NT2/D1 (cell line): ENCODE results near the gene SGF29.
A peak's percentile ranks its signal among the peaks of the same experiment; 100 is the strongest.
"Not testable (repeated sequence)": the region's sequence is repeated elsewhere in the genome, so short reads cannot be mapped to it uniquely, and the experiment has no call there.

Experiments used
- DNase-seq: peaks from one replicate; pipeline ENCODE4 v3.0.0-alpha.2; 2011; ENCODE audit warnings: low read depth, low spot score
- H3K27me3 ChIP-seq: 2 replicates; pipeline ENCODE4 v1.6.0; 2011; ENCODE audit warnings: mild to moderate bottlenecking; ENCODE audit not compliant: insufficient read length, insufficient read depth
- H3K36me3 ChIP-seq: 2 replicates; pipeline ENCODE4 v1.6.1; 2011; ENCODE audit warnings: mild to moderate bottlenecking, low read length, mixed read lengths; ENCODE audit not compliant: insufficient read depth, insufficient read length
- H3K4me1 ChIP-seq: 2 replicates; pipeline ENCODE4 v1.5.1; 2011; ENCODE audit not compliant: insufficient read depth, insufficient read length
- H3K4me3 ChIP-seq: 2 replicates; pipeline ENCODE4 v1.5.1; 2011; ENCODE audit warnings: low read depth; ENCODE audit not compliant: insufficient read length
- H3K9ac ChIP-seq: 2 replicates; pipeline ENCODE4 v1.6.0; 2011; ENCODE audit warnings: low read depth; ENCODE audit not compliant: insufficient read length
- H3K9me3 ChIP-seq: 2 replicates; pipeline ENCODE4 v1.5.1; 2011; ENCODE audit warnings: mild to moderate bottlenecking, low read length; ENCODE audit not compliant: insufficient read depth
- SUZ12 ChIP-seq: IDR thresholded peaks from 2 replicates; pipeline ENCODE4 v1.6.1; 2011; ENCODE audit not compliant: insufficient read length, insufficient read depth; ENCODE audit errors: extremely low read depth
- YY1 ChIP-seq: IDR thresholded peaks from 2 replicates; pipeline ENCODE4 v1.6.1; 2011; ENCODE audit not compliant: insufficient read length, insufficient read depth
- ZNF274 ChIP-seq: IDR thresholded peaks from 2 replicates; pipeline ENCODE4 v1.6.1; 2011; ENCODE audit warnings: mild to moderate bottlenecking, low read depth, low read length

SGF29 gene

GRCh38 chr16:28602529-28602928, 48.8 kb downstream of the SGF29 start:
- H3K9ac ChIP-seq, result no peak overlapping the region
- no peaks in the 10 kb centered on the region for H3K36me3 ChIP-seq
- peaks cover 4% of the 10 kb centered on the region for H3K4me1 ChIP-seq
- no peak overlapping the region for H3K4me3 ChIP-seq
- no peak for TF ChIP-seq SUZ12
- TF ChIP-seq ZNF274, result no peak
- no peak for TF ChIP-seq YY1
- H3K9me3 ChIP-seq, result no peaks in the 10 kb centered on the region
- no peak for DNase-seq
- H3K27me3 ChIP-seq, result no peaks in the 10 kb centered on the region

- TF ChIP-seq YY1, result no peak
- no peak for TF ChIP-seq SUZ12
- TF ChIP-seq ZNF274, result no peak
- H3K4me1 ChIP-seq, result peaks cover 2% of the 10 kb centered on the region
- DNase-seq, result no peak
- H3K36me3 ChIP-seq, result no peaks in the 10 kb centered on the region
- H3K9me3 ChIP-seq, result no peaks in the 10 kb centered on the region
- no peak overlapping the region for H3K9ac ChIP-seq
- H3K27me3 ChIP-seq, result no peaks in the 10 kb centered on the region
- H3K4me3 ChIP-seq, result no peak overlapping the region
Measured at GRCh38 chr16:28603381-28604185, 49.9 kb downstream of the SGF29 start.

DNA sequence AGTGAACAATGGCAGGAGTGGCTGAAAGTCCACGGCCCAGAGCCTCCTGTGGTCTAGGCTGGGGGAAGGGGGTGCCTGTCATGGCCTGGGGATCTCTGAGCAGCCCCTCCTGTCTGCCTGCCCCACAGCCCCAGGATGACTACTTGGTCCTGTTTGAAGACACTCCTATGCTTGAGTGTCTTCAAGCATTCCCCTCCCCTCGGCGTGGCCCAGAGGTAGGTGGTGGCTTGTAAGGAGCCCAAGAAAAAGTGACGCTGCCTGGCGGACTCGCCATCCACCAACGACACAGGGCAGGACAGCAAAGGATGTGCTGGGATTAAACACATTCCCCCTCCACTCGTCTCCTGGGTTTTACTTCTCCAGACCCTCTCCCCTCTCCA, 50.5 kb downstream of the SGF29 start:
- Histone ChIP-seq H3K36me3 (no peaks in the 10 kb centered on the region), H3K9me3 (no peaks in the 10 kb centered on the region), H3K27me3 (no peaks in the 10 kb centered on the region), H3K9ac (no peak overlapping the region), H3K4me1 (peaks cover 5% of the 10 kb centered on the region), H3K4me3 (no peak overlapping the region)
- no peak for DNase-seq
- TF ChIP-seq YY1, result no peak
- no peak for TF ChIP-seq ZNF274
- no peak for TF ChIP-seq SUZ12

DNA sequence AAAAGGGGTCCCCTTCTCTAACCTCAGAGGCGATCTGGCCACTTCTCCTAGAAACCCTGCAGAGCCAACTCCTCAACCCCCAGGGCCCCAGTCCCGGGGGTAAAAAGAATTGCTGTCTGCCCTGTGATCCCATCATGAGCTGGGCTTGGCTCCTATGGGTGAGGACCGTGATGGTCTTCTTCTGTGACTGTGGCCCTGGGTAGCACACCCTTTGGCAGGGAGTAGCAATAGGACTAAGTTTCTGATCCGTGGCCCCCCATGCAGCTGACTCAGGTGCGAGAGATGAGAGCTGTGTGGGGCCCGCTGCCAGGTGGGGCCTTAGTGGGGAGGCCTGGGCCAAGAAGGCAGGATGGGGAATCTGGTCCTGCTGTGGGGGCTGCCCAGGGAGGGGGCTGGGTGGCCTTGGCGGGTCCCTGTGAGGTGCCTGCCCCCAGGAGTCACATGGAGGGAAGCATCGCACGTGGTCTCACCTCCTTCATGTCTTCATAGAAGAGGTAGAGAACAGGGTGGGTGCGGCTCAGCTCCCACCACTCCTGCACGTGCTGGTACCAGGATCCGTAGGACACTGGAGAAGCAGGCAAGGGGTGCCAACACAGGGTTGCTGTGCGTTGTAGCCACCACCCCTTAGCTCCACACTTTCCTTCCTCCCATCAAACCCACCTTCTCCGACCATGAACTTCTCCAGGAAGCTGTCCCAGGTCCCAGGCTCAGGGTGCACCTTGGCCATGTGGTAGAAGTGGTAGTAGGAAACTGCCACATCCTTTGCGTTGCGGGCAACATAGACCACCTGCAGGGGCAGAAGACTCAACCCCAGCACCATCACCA, 52.8 kb downstream of the SGF29 start:
- no peaks in the 10 kb centered on the region for H3K27me3 ChIP-seq
- no peak for DNase-seq
- peaks cover 23% of the 10 kb centered on the region for H3K4me1 ChIP-seq
- H3K9me3 ChIP-seq, result no peaks in the 10 kb centered on the region
- TF ChIP-seq ZNF274 (no peak), SUZ12 (no peak), YY1 (no peak)
- no peak overlapping the region for H3K4me3 ChIP-seq
- no peak overlapping the region for H3K9ac ChIP-seq
- H3K36me3 ChIP-seq, result no peaks in the 10 kb centered on the region

GRCh38 chr16:28607116-28607623, 53.5 kb downstream of the SGF29 start:
- Histone ChIP-seq H3K36me3 (no peaks in the 10 kb centered on the region), H3K4me3 (no peak overlapping the region), H3K9ac (no peak overlapping the region), H3K4me1 (peaks cover 20% of the 10 kb centered on the region), H3K9me3 (no peaks in the 10 kb centered on the region), H3K27me3 (no peaks in the 10 kb centered on the region)
- no peak for TF ChIP-seq YY1
- TF ChIP-seq SUZ12, result no peak
- no peak for TF ChIP-seq ZNF274
- no peak for DNase-seq

DNA sequence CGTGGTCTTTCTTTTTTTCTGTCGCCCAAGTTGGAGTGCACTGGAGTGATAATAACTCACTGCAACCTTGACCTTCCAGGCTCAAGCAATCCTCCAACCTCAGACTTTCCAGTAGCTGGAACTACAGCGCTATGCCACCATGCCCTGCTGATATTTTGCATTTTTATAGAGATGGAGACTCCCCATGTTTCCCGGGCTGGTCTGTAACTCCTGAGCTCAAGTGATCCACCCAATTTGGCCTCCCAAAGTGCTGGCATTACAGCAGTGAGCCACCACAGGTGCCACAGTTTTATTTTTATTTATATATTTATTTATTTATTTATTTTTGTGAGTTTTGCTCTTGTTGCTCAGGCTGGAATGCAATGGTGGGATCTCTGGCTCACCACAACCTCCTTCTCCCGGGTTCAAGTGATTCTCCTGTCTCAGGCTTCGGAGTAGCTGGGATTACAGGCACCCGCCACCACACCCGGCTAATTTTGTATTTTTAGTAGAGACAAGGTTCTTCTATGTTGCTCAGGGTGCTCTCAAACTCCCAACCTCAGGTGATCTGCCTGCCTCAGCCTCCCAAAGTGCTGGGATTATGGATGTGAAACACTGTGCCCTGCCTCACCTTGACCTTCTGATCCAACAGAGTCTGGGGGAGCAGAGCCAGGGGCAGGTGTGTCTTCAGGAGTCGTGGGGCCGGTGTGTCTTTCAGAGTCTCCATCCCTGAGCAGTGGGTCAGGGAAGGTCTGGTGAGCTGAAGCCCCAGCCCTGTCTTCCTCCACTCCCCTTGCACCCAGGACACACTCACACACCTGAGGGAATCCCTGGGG, 54.2 kb downstream of the SGF29 start:
- not testable (repeated sequence) for H3K9ac ChIP-seq, DNase-seq, H3K4me3 ChIP-seq

DNA sequence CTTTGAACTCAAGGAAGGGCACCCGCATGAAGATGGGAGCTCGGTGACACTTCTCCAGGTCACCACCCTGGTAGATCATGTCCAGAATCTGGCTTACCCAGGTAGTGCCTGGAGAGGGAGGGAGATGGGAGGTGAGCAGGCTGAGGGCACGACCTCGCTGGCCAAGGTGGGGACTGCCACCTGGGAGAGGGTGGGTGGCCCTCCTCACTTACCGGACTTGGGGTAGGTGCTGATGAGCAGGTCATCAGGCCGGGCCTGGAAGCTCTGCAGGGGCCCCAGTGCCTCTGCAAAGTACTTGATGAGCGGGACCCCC, 54.7 kb downstream of the SGF29 start:
- DNase-seq, H3K36me3 ChIP-seq, H3K9me3 ChIP-seq, H3K27me3 ChIP-seq, H3K4me3 ChIP-seq, H3K9ac ChIP-seq: not testable (repeated sequence)
- H3K4me1 ChIP-seq, result peaks cover 20% of the 10 kb centered on the region

More for the DNA sequence above, 54.2 kb downstream of the SGF29 start:
- H3K36me3 ChIP-seq, H3K27me3 ChIP-seq, H3K9me3 ChIP-seq: not testable (repeated sequence)
- peaks cover 20% of the 10 kb centered on the region for H3K4me1 ChIP-seq

DNA sequence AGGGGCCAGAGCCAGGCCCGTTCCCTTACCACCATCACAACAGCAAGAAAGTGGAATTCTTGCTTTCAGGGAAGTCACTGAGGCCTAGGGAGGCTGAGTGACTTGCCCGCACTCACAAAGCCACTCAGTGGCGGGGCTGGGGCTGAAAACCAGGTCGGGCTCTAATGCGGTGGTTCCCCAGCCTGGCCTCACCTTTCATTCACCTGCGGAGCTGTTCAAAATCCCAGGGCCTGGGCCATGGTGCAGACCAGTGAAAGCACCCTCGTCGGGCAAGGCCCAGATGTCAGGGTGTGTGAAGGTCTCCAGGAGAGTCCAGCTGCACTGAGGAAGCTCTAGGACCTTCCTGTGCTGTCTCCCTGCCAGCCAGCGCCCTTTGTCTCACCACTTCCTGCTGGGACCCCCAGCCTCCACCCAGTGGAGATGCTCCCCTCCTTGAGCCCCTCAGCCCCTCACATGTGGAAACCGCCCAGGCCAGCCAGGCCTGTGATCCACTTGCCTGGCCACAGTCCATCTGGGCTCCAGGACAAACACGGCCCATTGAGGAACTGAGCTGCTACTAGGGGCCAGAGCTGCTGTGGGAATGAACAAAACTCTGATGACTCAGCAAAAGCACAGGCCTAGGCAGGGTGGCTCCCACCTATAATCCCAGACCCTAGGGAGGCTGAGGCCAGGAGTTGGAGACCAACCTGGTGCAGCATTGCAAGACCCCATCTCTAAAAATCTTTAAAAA, 55.3 kb downstream of the SGF29 start:
- peaks cover 20% of the 10 kb centered on the region for H3K4me1 ChIP-seq
- H3K9ac ChIP-seq, result peak overlapping the region; percentile 71
- not testable (repeated sequence) for H3K27me3 ChIP-seq, H3K36me3 ChIP-seq, H3K9me3 ChIP-seq, DNase-seq
- peak overlapping the region; percentile 8 for H3K4me3 ChIP-seq
